A549 (cell line): ENCODE measurements around the gene SAMD8.

Experiments used
- CBX8 ChIP-seq: fragments of 200-600 bp; sonication (generic); IDR thresholded peaks from 2 replicates; pipeline ENCODE4 v1.6.1; 2016
- CEBPB ChIP-seq, 2 experiments: fragments of >200 bp in 1 of 2; sonication (Bioruptor Twin) in 1 of 2; formaldehyde crosslinking in 1 of 2; IDR thresholded peaks; 2 replicates each; pipeline ENCODE4 v1.6.1; 2012 to 2016
- CTCF ChIP-seq: fragments of >200 bp; sonication (Bioruptor Twin); formaldehyde crosslinking; IDR thresholded peaks from 3 replicates; pipeline ENCODE4 v1.5.1; 2016
- EHMT2 ChIP-seq: fragments of 200-600 bp; sonication (generic); IDR thresholded peaks from 2 replicates; pipeline ENCODE4 v1.6.1; 2016; ENCODE audit warnings: antibody characterized with exemption, low read depth, mild to moderate bottlenecking, moderate library complexity
- EP300 ChIP-seq, 2 experiments: fragments of >200 bp; sonication (Bioruptor Twin); formaldehyde crosslinking; IDR thresholded peaks; 2 replicates in 1 of 2; 3 replicates in 1 of 2; pipeline ENCODE4 v1.6.1; 2016 to 2017
- ESRRA ChIP-seq: fragments of 150-350 bp; IDR thresholded peaks from 2 replicates; pipeline ENCODE4 v1.6.1; 2014; ENCODE audit warnings: mild to moderate bottlenecking, low read length, borderline replicate concordance
- HOXA7 ChIP-seq: fragments of 250-450 bp; sonication (Bioruptor Pico); IDR thresholded peaks from 2 replicates; pipeline ENCODE4 v1.5.0; 2020; ENCODE audit warnings: mild to moderate bottlenecking, moderate library complexity
- JUNB ChIP-seq: fragments of >200 bp; sonication (Bioruptor Twin); formaldehyde crosslinking; IDR thresholded peaks from 2 replicates; pipeline ENCODE4 v1.6.1; 2016
- POLR2A ChIP-seq: IDR thresholded peaks from 2 replicates; pipeline ENCODE4 v1.6.1; 2012; ENCODE audit warnings: mild to moderate bottlenecking, low read length
- RAD21 ChIP-seq, 2 experiments: fragments of >200 bp in 1 of 2; sonication (Bioruptor Twin) in 1 of 2; formaldehyde crosslinking in 1 of 2; IDR thresholded peaks in 1 of 2; conservative IDR thresholded peaks in 1 of 2; 2 replicates in 1 of 2; 3 replicates in 1 of 2; pipeline ENCODE4 v1.6.1; 2012 to 2018; ENCODE audit warnings: inconsistent platforms in 1 of 2
- SREBF2 ChIP-seq: fragments of 450-650 bp; IDR thresholded peaks from 2 replicates; pipeline ENCODE4 v1.6.1; 2014; ENCODE audit warnings: mild to moderate bottlenecking, moderate library complexity
- TF ChIP-seq, protein P1 (sequence below): IDR thresholded peaks from 2 replicates; pipeline ENCODE4 v1.6.1; 2012

DNA sequence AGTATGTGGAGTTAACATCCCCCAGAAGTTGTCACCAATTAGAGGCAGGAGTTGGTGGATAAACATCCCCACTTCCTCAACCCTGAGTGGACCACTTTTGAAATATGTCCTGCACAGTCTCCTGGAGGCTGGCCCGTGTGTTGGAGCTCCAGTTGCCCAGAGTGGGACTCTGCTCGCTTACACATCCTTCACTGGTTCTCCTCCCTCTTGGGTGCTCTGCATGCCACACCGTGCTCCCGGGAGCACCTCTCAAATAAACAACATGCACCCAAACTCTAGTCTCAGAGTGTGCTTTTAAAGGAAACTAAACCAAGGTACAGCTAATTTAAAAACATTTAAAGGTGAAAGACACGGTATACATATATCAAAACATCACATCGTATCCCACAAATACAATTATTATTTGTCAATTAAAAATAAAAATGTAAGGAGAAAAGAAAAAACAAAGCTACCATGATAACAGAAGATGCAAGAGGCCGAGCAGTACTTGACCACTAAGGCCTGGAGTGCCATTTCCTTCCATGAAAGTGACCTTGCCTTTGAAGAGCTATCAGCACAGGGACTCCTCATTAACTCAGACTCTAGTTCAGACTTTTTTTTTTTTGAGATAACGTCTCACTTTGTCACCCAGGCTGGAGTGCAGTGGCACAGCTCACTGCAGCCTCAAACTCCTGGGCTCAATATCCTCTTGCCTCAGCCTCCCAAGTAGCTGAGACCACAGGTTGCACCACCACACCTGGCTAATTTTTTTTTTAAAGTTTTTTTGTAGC is 47.8 kb upstream of the SAMD8 start:
- TF ChIP-seq CTCF (no peak), CEBPB (IDR thresholded peaks at IDR 0.05) (no peak), HOXA7 (CRISPR knock-in tag) (no peak), SREBF2 (no peak), CBX8 (no peak), EP300 (IDR thresholded peaks at IDR 0.05) (no peak), JUNB (no peak), EHMT2 (no peak), ESRRA (no peak), RAD21 (conservative IDR thresholded peaks at IDR 0.05 in 1 of 2, IDR thresholded peaks at IDR 0.05 in 1 of 2) (no peak), POLR2A (no peak)
- TF ChIP-seq, protein P1, sequence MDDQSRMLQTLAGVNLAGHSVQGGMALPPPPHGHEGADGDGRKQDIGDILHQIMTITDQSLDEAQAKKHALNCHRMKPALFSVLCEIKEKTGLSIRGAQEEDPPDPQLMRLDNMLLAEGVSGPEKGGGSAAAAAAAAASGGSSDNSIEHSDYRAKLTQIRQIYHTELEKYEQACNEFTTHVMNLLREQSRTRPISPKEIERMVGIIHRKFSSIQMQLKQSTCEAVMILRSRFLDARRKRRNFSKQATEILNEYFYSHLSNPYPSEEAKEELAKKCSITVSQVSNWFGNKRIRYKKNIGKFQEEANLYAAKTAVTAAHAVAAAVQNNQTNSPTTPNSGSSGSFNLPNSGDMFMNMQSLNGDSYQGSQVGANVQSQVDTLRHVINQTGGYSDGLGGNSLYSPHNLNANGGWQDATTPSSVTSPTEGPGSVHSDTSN, result no peak
